Measurements from ENCODE around the gene CDC42EP5. TPM values are rescaled to one million over a fixed set of nuclear protein-coding genes. Genes with fewer than 3 reads are reported as not detected.

CDC42EP5 gene
- total RNA-seq, 1 donor from 2014 or later: 124 TPM

DNA sequence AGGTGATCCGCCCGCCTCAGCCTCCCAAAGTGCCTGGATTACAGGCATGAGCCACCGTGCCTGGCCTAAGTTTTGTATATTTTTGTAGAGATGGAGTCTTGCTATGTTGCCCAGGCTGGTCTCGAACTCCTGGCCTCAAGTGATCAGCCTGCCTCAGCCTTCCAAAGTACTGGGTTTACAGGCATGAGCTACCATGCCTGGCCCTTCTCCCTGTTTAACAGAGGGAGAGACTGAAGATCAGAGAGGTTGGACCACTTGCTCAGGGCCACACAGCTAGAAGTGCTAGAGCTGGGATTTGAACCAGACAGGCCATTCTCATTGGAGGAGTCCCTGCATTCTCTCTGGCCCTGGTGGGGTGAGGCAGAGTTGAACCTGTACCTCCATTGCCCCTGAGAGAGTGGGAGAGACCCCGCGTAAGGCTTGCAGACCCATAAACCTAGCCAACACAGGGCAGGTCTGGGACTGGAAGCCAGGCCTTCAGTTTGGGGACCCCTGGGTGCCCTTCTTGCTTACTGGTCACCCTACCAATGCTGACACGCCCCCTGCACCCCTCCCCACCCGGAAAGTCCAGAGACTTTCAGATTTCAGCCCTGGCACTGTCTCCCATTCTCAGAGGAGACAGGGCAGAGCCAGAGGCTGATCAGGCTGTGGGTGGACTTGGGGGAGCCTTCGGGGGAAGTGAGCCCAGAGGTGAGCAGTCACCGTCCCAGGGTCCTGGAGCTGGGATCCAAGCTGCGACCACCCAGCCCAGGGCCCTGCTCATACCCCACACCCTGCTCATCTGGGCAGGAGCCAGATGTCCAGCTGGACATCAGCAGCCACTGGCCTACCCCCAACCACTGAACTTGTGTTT lies 44.5 kb downstream of the CDC42EP5 start:
- DNase-seq (ENCODE audit: low read depth in 2 of 2): no peak

DNA sequence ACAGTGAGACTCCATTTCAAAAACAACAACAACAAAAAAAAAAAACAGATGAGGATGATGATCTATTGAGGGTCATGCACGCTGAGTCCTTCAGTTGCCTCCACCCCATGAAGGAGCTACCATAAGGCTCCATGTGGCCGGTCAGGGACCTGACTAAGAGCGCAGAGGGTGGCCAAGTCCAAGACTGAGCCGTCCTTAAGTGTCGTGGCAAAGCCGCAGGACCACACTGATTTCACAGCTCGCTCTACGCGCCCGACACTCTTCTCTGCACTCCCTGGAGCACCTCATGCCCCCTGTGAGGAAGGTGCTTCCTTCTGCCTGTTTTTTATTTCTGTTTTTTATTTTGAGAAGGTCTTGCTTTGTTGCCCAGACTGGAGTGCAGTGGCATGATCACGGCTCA lies 45.5 kb downstream of the CDC42EP5 start:
- DNase-seq (ENCODE audit: low read depth in 2 of 2): no peak

DNA sequence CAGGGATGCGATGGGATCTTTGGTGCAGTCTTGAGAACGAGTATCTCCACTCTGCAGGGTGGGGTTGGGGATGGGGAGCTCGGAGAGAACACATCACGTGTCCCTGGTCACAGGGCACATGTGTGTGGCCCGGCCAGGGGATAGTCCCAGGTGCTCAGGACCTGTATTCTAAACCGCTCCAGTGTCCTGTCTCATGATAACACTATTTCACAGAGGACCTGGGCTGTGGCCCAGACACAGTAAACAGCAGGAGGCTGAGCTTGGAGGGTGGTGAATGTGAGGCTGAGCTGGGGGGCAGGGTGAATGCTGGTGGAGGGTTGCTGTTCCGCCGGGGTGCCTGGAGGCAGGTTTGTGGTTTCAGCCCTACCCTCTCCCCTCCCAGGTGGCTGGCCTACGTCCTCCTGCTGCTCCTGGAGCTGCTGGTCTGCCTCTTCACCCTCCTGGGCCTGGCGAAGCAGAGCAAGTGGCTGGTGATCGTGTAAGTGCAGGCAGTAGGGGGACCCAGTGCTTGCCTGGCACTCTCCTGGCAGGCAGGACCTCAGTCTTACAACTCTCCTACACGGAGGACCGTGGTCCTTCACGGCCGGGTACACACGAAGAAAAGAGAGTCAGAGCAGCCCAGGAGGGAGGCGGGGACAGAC lies 46.7 kb downstream of the CDC42EP5 start:
- no peak for DNase-seq (ENCODE audit: low read depth in 2 of 2)

DNA sequence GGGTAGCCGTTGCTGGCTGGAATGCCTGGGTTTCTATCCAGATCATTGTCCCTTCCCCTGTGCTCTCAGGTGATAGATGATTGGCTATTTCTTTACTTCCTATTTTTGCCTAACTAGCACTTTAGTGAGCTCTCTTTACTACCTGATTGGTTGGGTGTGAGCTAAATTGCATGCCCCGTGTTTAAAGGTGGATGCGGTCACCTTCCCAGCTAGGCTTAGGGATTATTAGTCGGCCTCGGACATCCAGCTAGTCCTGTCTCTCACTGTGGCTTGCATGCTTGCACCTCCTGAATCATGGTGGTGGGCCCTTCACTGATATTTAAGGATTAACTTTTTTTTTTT lies 47.7 kb downstream of the CDC42EP5 start:
- DNase-seq (ENCODE audit: low read depth in 2 of 2): no peak

DNA sequence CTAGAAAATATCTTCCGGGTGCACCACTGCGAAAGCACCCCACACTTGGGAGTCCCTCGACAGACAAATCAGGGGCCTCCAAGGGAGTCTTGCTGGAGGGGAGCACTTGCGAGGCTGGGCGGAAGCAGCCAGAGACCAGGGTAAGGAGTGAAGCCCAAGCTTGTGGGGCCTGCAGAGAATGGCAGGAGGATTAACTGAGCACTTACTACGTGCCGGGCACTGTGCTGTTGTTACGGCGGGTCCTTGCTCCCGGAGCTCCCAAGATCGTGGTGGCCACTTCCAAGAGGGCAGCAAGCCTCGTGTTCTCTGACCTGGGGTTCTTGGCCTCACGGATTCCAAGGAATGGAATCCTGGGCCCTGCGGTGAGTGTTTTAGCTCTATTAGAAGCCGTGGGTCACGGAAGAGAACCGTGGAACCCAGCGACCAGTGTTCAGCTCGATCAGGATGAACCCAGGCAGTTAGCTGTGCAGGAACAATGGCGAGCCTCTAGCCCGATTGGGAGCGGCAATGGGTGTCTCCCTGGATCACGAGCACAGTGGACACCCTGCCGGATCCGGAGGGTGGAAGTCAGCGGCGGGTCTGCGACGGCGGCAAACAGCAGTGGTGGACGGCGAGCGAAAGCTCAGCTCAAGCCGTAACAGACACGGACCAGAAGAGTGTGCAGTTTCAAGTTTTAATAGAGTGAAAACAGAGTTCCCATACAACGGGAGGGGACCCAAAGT lies 48.3 kb downstream of the CDC42EP5 start:
- no peak for DNase-seq (ENCODE audit: low read depth in 2 of 2)

DNA sequence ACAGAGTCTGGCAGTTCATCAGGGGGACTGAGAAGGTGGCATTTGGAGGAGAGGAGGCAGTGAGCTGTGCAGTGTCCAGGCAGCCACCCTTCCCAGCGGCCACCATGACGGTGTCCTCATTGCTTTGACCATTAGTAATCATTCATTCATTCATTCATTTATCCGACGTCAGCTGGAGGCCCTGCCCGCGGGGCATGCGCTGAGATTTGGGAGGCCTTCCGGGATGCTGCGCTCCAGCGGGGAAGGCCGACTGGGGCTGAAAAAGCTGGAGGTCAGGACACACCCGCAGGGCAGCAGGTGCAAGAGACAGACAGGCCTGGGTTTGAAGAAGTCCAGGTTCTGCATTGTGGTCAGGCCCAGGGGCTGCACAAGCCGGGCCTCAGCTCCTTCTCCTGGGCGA lies 48.9 kb downstream of the CDC42EP5 start:
- DNase-seq (ENCODE audit: low read depth in 2 of 2): no peak

DNA sequence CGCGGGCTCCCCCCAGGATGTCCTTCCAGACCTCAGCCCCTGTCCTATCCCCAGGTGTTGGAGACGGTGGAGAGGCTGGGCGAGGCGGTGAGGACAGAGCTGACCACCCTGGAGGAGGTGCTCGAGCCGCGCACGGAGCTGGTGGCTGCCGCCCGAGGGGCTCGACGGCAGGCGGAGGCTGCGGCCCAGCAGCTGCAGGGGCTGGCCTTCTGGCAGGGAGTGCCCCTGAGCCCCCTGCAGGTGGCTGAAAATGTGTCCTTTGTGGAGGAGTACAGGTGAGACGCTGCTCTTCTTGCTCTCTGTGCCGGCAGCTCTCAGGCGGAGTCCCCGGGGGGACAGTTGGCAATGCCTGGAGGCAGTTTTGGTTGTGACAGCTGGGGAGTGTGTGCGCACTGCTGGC lies 51.0 kb downstream of the CDC42EP5 start:
- DNase-seq (ENCODE audit: low read depth in 2 of 2): no peak

DNA sequence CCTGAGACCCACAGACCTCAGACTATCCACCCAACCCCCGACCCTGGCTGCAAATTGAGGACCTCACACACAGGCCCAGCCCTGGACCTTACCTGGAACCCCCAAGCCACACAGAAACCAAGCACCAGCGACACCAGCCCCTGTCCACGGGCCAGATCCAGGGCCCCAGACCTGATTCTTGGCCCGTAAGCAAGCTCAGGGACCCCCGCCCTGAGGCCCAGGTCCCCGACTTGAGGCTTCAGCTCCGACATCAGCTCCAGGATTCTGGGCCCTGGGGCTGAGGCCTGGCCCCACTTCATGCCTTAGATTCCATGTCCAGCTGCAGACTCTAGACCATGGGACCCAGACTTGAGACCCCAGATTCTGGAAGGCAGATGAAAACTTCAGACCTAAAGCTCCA lies 51.6 kb downstream of the CDC42EP5 start:
- no peak for DNase-seq (ENCODE audit: low read depth in 2 of 2)

DNA sequence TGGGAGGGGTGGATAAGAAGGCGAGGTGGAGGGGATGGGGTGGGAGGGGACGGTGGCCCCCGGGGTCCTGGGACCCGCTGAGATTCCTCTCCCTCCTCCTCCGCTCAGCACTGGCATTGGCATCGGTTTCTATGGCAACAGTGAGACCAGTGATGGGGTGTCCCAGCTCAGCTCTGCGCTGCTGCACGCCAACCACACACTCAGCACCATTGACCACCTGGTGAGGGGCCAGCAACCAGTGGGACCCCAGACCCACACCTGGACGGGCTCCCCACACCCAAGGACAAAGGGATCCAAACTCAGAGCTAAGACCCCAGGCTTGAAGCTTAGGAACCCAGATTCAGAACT lies 52.0 kb downstream of the CDC42EP5 start:
- DNase-seq (ENCODE audit: low read depth in 2 of 2): no peak

DNA sequence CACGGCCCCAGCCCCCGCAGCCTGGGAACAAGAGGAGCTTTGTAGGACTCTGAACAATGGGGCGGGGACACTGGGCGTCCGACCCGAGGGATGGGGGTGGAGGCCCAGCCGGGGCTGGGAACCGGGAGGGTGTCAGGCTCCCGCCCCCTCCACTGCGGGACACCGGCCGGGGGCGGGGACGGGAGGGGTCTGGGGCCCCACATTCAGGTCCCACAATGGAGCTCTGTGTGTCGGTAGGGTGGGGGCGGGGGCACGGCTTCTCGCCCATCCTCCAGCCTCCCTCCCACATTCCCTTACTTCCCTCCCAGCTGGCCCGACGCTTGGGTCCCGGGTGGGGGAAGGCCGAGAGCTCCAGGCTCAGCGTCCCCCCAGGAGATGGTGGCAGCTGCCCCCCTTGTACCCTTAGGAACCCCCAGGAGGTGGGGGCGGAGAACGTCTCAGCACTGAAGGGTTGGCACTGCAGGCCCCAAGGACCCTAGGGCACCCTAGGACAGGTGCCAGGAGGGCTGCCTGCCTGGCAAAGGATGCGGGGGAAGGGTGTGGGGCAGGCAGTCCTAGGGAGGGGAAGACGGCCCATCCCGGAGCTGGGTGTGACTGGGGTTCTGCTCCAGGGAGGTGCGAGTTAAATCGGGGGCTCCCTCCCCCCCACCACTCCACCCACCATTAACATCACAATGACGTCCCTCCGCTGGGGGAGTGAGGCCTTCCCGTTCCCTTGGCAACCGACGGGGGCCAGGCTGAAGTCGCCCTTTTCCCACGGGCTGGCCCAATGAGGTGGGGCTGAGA lies 52.5 kb downstream of the CDC42EP5 start:
- peak in 1 of 2 donors; percentile 30 for DNase-seq (ENCODE audit: low read depth in 2 of 2)

DNA sequence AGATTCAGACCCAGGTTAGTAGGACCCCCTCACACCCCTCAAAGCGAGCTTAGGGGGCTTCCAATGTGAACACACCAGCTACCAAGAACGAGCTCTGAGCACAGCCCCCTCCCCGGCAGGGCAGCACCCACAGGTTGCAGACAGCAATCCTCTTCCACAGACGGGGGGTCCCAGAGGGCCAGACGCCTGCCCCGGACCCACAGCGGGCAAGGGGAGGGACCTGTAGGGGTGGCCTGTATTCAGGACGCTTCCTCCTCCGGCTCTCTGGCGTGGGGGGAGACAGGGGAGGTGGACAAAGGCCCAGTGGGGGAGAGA lies 53.1 kb downstream of the CDC42EP5 start:
- DNase-seq (ENCODE audit: low read depth in 2 of 2): no peak

DNA sequence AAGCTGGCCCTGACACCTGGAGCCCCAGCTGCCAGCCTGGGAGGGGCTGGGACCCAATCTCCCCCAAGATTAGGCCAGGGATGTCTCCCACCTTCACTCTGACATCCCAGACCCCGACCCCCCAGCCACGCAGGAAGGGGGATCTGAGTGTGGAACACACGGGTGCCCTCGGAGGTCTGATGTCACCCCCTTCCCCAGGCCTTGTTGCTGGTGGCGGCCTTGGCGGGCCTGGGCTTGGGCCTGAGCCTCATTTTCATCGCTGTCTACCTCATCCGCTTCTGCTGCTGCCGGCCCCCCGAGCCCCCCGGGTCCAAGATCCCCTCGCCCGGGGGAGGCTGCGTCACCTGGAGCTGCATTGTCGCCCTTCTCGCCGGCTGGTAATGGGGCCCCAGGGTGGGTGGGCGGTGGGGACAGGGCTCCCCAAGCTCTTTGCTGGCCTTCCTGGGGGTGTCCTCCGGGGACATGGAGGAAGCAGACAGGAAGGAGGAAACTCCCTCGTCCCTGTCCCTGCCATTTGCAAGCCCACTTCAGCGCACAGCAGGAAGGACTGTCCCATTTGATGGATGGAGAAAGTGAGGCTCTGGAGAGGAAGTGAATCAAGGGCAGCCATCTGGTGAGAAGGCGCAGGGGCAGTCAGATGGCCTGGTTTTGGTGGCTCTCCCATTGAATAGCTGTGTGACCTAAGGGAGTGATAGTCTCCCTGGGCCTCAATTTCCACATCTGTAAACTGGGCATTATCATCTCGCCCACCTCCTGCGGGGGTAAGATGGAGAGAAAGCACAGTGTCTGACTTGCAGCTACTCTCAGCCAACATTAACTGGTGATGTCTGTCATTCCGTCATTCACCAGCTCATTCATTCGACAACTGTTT lies 53.9 kb downstream of the CDC42EP5 start:
- no peak for DNase-seq (ENCODE audit: low read depth in 2 of 2)

DNA sequence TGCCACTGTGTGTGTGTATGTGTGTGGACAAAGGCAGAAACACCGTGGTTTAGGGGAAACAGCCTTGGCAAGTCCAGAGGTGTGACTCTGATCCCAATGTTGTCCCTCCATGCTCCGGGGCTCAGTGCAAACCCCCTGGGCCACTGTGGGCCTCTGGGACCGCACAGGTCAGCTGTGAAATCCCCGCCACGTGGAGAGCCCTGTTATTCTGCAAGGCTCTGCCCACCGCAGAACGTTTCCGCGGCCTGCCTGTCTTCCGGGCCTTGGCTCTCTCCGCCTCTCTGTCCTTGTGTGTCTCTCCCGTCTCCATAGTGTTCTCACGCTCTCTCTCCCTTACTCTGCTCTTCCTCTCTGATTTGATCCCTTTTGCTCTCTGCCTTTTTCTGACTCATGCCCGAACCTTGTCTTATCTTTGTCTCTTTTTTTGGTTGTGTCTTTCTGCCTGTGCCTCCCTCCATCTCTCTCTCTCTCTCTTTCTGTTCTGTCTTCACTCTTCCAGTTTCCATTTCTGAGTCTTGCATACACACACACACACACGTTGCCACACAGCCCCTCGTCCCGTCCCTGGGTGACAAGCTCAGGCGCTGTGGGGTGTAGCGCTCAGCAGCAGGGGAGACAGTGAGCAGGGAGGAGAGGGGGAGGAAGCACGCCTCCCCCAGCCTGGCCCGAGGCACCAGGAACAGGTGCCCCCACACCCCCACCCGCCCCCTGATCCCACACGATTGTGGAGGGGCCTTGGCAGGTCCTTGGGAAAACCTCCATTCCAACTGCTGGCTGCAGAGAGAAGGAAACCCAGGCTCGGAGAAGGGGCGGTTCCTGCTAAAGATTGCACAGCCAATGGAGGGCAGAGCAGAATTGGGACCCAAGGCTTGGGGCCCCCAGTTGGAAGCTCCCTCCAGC lies 54.8 kb downstream of the CDC42EP5 start:
- peak in 1 of 2 donors; percentile 49 for DNase-seq (ENCODE audit: low read depth in 2 of 2)

DNA sequence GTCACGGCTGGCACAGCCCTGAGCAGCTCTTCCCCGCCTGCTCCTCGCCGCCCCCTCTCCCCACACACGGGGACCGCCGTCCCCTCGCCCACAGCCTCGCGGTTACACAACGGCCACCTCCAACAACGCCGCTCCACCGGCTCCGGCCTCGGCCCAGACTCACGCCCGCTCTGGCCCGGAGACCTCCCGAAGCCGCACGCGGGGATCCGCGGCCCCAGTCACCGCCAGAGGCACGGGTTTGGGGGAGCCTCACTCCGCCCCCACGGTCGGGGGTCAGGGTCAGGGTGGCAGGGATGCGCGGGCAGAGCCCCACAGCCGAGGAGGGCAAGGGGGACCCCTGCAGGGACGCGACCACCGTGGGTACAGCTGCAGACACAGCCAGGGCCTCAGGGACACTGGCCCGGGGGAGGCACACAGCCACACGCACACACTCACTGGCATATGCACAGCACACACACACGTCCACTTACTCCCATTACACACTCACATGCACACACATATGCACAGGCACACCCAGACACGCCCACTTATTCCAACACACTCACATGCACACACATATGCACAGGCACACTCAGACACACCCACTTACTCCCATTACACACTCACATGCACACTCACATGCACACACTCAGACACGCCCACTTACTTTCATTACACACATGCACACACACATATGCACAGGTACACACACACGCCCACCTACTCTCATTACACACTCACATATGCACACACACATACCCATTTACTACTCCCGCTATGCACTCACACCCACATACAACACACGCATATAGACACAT lies 56.2 kb downstream of the CDC42EP5 start:
- DNase-seq (ENCODE audit: low read depth in 2 of 2): no peak

DNA sequence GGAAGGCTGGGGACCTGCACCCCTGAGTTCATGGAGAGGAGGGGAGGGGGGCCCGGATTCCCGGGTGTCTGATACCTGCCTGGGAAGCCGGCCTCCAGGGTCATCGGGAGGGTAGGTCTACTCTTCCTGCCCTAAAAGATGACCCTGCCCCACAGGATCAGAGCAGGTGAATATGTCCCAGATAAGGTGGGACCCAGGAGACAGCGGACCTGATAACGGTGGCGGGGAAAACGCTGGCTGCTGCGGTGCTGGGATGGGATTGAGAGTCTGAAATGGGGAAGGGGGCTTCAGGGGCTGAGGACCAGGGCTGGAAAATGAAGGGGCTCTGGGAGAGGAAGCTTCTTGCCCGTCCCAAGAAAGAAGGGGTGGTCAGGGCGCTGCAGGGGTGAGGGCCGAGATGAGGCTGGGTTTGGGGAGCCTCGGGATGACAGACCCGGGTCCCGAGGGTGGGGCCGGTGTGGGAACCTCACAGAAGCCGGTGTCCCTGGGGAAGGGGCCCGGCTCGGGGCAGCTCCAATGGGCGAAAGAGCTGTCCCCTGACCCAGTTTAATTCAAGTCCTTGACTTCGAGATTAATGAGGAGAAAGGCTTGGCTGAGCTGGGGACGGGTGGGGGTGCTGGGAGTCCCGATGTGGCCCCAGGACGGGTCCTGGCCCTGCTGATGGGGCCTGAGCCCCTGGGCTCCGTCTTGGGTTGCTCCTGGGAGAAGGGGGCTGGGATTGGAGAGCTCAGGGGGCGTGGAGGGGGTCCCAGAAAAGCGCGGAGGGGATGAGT lies 57.0 kb downstream of the CDC42EP5 start:
- DNase-seq (ENCODE audit: low read depth in 2 of 2): no peak

DNA sequence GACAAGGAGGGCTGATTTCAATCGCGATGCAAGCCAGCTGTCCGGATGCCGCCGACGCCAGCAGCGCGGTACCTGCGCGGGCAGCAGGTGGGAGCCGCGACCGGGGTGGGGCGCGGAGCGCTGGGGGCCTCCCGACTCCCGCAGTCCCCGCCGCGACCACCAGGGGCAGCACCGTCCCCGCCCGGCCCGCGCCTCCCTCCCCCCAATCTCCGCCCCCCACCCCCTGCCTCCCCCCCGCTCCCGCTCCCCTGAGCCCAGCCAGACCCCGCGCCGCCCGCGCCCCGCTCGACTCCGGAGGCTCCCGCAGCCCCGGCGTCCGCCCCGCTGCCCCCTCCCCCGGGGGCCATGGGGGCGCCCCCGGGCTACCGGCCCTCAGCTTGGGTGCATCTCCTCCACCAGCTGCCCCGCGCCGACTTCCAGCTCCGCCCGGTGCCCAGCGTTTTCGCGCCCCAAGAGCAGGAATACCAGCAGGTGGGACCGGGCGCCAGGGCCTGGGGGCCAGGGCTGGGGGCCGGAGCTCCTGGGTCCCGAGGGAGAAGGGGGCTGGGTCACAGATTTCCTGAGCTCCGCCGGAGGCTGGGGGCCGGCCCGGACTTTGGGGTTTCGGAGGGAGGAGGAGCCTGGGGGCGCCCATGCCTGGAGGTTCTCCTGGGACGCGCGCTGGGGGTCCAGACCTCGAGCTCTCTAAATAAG lies 57.7 kb downstream of the CDC42EP5 start, which contains the start of gene TTYH1:
Gene TTYH1 (plus strand): TSS at position 257 of the 693 bp plus-strand sequence. CDS start 89 bp downstream, at position 346.
- no peak for DNase-seq (ENCODE audit: low read depth in 2 of 2)
